Retina (tissue), 1 donor: ENCODE data around the gene PHLDA2.

ENCODE experiments used
- DNase-seq: peaks from one replicate; pipeline ENCODE4 v3.0.0-alpha.2; 2016

PHLDA2 gene

GRCh38 chr11:2927851-2928604 lies 1.2 kb downstream of the PHLDA2 start:
- no peak for DNase-seq

DNA sequence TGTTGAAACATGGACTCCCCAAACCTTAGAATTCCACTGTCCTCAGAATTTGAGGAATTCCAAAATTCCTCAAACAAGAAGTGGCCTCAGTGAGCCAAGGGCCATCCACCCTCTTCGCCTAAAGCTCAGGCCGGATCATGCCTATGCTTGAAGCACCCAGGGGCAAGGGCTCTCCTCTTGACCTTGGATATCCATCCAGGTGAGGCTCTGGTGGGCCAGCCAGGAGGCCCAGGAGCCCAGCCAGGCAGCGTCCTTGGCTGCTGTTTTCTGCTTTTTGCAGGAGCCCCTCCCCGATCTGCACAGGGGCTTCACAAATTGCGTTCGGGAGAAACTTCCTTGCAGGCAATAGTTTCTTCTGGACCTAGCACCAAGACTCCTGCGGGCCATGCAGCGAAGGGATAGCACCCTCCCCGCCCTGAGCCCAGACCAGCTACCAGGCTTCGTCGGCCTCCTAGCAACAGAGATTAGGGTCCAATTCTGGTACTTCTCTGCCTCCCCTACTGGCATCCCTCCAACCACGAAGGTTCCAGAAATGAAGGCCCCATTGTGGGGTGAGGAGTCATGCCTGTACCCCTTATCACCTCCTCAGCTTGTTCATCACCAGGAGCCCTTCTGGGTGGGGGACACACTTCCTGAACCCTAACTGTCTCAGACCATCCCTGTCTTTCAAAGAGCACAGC lies 2.0 kb downstream of the PHLDA2 start:
- DNase-seq: no peak

DNA sequence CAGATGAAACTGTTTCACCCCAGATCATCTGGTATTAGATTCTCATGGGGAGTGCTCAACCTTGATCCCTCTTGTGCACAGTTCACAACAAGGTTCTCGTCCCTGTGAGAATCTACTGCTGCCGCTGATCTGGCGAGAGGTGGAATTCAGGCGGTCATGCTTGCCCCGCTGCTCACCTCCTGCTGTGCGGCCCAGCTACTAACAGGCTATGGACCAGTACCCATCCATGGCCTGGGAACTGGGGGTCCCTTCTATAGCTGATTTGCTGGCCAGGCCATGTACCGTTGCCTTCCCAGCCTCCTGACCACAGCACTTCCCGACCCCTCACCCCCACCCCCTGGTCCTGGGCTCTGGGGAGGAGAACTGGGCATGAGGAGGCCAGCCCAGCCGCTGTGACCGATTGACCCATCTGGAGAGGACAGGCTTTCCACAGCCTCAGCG lies 2.6 kb downstream of the PHLDA2 start:
- no peak for DNase-seq

DNA sequence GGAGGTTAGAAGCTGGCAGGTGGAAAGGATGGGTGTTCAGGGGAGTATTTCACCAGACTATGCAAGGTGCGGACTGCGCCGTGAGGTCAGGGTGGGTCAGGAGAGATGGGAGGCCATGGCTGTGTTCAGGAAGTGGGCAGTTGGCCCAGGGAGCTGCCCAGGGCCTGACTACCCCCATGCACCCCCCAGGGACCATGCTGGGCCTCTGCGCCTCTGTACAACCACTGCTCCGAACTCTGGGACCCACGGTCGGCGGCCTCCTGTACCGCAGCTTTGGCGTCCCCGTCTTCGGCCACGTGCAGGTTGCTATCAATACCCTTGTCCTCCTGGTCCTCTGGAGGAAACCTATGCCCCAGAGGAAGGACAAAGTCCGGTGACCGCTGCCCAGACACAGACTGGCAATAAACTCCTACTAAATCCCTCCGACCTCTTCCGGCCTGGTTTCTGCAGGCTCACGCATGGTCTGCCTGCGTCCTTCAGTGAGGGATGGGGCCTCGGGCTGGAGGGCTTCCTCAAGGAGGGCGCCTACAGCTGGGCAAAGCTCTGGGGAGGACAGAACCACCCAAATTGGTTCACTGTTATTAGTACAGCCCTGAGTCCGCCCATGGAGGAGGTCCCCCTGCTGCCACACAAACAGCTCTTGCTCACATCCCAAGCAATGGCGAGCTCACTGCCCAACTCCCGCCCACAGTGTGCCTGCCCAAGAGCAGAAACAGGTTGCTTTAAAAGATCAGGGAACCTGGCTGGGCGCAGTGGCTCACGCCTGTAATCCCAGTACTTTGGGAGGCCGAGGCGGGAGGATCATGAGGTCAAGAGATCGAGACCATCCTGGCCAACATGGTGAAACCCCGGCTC lies 4.2 kb downstream of the PHLDA2 start:
- no peak for DNase-seq

- no peak for DNase-seq
Measured at GRCh38 chr11:2924381-2924780, 4.8 kb downstream of the PHLDA2 start.

DNA sequence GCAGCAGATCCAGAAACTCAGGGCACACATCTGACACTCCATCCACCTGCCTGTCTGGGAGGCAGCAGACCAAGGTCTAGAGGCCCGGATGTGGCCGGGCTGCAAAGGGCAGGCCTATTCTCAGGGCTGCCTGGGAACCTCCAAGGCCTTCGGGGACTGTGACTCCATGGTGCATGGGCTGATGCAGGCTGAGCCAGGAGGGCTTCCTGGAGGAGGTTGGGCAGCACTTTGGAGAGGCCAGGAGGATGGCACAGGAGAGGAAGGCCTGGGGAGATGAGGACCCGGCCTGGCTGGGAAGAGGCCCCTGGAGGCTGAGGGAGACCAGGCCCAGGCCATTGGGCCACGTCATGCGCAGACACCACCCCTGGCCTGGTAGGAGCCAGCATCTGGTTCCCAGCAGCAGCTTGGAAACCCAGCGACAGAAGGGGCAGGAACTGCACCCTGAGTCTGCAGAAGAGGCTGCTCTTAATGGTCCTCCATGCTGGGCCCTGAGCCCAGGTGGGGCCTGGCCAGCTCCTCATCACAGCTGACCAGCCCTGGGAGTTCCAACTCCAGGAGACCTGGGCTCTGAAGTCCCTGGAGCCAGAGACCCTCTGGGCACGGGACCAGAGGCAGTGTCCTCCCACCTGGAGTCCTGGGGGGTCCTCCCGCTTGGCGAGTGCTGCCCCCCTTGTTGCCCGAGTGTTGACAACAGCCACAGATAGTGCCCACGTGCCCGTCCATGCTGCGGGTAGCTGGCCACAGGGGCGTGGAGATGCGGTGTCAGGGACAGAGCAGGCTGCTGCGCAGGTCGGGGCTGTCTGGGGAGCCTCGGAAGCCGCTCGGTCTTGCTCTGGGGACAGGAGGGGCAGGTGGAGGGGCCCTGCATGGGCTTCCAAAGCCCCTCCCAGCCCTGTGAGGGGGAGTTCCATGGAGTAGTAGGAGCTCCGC lies 5.5 kb downstream of the PHLDA2 start:
- DNase-seq: no peak

DNA sequence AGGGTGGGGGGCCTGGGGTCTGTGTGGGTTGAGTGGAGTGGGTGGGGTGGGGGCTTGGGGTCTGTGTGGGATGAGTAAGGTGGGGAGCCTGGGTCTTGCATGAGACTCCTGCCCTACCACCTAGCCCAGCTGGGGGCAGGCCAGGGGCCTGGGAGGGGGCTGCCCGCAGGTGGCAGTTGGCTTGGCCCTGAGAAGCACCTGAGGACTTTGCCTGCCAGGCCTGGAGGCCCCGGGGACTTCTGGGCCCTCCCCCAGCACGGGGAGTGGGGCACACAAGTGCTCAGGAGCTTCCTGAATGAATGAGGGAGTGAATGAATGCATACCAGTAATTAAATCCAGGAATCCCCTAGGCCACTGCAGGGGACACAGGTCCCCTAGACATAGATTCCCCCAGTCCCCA lies 6.6 kb downstream of the PHLDA2 start:
- no peak for DNase-seq

DNA sequence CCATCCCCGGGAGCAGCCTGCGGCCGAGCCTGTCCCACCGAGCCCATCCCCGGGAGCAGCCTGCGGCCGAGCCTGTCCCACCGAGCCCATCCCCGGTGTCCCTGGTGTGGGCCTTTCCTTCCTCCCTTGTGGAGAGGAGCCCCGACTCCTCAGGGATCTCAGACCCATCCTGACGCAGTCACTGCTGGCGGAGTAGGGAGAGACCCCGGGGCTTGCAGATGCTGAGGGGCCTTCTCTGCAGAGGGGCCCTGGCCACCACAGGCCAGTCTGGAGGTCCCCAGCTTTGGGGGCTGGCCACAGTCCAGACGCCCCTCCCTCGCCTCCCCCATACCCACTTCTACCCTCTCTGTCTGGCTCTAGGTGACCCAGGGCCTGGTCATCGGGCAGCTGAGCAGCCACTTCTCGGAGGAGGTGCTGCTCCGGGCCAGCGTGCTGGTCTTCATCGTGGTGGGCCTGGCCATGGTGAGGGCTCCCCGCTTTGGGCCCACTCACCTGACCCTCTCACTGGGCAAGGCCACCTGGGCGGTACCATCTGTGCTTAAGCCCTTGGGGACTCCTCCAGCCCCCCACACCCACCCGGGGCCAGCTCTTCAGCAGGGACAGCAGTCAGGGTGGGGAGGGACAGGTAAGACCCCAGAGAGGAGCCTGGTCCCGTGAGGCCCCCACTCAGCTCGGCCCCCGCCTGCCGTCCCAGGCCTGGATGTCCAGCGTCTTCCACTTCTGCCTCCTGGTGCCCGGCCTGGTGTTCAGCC lies 7.3 kb downstream of the PHLDA2 start:
- DNase-seq: no peak

- no peak for DNase-seq
Measured at GRCh38 chr11:2921261-2921660, 8.0 kb downstream of the PHLDA2 start.

GRCh38 chr11:2920343-2920742 lies 8.9 kb downstream of the PHLDA2 start:
- no peak for DNase-seq

- DNase-seq: no peak
Measured at GRCh38 chr11:2919837-2920236, 9.4 kb downstream of the PHLDA2 start.

GRCh38 chr11:2919188-2919587 lies 10.0 kb downstream of the PHLDA2 start:
- no peak for DNase-seq

DNA sequence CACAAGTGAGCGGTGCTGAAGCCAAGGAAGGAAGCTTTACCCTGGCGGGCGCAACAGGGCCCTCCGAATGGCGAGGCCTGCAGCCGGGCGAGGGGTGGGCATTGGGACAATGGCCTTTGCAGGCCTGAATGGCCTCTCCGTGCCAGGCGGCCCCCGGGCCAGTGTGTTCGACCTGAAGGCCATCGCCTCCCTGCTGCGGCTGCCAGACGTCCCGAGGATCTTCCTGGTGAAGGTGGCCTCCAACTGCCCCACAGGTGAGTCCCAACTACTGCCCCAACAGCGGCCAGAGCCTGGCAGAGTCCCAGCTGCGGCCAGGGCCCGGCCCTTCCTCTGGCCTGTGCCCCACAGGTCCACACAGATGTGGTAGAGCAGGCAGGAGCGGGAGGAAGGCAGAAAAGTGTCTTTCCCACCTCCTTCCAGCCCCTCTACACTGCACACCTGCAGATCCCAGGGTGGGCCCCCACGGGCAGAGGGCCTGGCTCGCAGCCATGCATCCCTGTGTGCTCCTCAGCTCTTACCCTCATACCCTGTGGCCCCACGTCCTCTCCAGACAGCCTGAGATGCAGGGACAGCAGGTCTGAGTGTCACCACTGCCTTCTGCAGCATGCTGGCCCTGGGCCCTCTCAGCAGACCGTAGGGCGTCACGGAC lies 11.3 kb downstream of the PHLDA2 start:
- no peak for DNase-seq

DNA sequence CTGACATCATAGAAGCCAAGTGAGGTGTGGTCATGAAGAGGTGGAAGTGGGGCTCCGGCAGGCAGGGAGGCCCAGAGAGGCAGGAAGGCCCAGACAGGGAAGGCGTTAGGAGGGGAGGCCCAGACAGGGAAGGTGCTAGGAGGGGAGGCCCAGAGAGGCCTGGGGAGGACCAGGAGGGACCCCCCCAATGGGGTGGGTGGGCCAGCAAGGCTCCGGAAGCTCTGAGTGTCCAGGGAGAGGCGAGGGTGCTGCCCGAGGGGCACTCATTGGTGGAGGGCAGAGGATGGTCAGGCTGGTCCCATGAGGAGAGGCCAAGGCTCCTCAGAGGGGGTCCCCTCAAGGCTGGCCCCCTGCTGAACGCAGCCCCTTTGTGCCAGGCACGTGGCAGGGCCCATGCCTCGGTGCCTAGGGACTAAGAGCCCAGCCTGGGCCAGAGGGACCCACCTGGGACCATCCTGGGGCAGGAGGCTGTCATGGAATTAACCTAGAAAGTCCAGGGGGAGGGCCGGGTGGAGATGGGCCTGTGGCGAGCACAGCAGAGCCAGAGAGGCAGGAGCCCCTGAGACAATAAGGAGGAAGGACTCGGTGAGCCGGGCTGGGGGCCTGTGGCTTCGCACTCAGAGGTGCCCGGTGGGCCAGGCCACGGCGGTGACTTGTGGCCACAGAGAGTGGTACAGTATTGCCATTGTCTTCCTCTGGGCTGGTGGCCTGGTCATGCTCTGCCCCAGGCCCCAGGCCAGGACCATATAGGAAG lies 12.2 kb downstream of the PHLDA2 start:
- no peak for DNase-seq

DNA sequence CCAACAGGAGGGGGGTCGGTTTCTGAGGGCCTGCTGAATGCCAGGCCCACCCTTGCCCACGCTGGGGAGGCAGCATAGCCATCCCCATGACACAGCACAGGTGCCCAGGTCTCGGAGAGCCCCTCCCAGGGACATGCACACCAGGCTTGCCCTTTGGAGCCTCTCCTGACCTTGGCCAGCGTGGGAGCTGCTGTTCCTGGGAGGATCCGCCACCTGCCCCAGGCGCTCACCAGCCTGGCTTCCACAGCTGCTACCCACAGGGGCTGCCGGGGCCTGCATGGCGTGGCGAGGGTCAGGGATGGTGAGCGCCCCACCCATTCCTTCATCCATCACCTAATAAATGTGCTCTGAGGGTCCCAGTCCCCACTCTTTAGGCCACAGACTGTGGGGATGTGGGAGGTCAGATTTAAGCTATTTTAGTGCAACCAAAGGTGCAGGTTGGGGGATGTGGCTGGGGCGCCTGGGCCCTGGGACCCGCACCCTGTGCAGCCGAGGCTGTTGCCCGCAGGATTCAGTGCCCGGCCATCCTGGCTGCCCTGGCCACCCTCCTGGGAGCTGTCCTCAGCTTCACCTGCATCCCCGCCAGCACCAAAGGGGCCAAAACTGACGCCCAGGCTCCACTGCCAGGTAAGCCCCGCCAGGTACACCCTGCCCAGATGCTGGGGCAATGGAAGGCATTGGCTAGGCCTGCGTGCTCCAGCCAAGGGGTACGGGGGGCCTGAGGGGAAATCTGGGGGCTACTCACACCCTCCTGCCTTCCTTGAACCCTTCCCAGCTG lies 12.9 kb downstream of the PHLDA2 start:
- no peak for DNase-seq

DNA sequence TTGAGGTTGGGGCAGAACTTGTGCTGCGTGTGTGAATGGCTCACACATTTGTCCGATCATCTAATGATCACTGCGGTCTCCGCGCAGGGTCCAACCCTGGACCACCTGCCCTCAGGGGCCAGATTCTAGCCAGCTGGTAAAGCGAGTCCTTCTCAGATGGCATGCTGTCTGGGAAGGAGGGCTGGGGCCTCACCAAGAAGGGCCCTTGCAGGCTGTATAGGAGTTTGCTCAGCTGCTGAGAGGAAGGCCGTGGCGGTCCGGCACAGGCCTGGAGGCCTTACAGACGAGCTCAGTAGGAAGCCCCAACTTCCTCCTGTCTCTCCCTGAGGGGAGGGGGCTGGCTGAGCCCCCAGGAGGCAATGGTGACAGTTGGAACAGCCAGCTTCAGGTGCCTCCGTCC lies 13.7 kb downstream of the PHLDA2 start:
- no peak for DNase-seq

DNA sequence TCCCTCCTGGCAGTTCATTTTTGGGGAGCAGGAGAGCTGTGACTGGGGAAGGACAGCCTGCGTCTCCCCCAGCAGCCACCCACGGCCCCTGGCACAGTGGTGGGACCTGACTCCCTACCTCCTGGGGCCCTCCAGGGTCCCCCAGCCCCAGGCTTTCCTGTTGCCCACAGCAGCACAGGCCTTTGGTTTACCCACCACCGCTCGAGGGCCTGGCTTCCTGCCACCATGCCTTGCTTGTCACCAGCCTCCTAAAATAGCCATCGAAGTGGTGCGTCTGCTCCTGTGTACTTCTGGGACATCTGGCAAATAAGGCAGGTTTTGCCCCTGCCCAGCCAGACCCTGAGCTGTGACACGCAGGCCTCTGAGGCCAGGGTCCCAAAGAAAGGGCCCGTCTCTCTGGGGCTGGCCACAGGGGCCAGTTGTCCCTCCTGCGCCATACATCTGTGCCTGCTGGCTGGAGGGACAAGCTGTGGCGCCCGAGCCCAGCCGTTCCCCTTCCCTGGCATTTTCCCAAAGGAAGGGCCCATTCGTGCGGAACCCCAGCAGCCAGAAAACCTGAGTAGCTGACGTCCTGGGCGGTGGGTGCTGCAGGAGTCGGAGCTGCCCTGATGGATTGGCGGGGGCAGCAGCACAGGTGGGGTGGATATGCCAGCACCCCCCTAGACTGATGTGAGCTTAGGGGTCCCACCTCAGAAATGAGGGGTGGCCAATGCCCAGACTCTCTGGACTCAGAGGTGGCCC lies 14.6 kb downstream of the PHLDA2 start:
- no peak for DNase-seq

DNA sequence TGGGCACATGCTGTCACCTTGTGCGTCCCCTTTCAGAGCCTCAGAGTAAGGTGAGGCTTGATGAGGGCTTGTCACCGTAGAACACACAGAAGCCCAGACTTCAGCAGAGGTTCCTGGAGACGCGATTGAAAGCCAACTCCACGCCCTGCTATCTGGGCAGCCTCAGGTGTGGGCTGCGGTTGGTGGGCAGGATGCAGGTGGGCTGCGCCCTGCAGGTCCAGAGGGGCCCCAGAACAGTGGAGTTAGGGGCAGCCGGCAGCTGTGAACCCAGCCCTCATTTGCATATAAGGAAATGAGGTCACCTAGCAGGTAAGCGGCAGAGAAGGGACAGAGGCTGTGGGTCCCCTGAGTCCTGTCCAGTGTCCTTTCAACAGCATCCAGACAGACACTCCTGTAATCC lies 15.4 kb downstream of the PHLDA2 start:
- DNase-seq: no peak

GRCh38 chr11:2913019-2913431 lies 16.2 kb downstream of the PHLDA2 start:
- DNase-seq: no peak
